Measurements from ENCODE around the gene C16orf89. TPM values are rescaled to one million over a fixed set of nuclear protein-coding genes. Genes with fewer than 3 reads are reported as not detected.

The C16orf89 gene
- total RNA-seq, 1 experiment from 2014 or later = not detected

DNA sequence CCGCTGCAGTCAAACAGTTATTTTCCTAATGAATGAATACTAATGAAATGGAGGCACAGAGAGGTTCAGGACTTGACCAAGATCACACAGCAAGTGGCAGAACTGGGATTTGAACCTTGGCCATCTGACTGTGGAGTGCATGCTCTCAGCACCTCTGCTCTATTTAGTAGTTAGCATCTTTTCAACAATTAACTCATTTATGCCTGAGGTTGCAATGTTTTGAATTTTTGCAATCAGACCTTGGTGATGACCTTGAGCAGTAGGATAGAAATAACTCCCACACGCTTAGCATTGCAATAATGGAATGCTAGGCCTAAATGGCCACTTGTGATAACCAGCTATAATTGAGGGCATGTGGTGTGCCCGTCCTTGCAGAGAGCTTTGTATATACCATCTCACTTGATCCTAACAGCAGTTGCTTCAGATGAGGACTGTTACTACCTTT is 63.0 kb downstream of the C16orf89 start:
- no peak for DNase-seq (ENCODE audit: low spot score)
- H3K4me1 ChIP-seq (ENCODE audit: insufficient read depth, low read length, poor library complexity, severe bottlenecking) = no peaks in the 10 kb centered on the region
- CTCF ChIA-PET = no interaction called here
- H3K4me3 ChIP-seq (ENCODE audit: low read depth, low read length, poor library complexity, severe bottlenecking) = no peak overlapping the region
- POLR2A ChIA-PET (ENCODE audit: low non-redundant PET) = no interaction called here
- H3K9me3 ChIP-seq (ENCODE audit: low read depth, low read length, poor library complexity, severe bottlenecking) = no peaks in the 10 kb centered on the region
- no peaks in the 10 kb centered on the region for H3K27me3 ChIP-seq (replicated peaks; ENCODE audit: insufficient read depth, low read depth, low read length, poor library complexity)
- no peaks in the 10 kb centered on the region for H3K36me3 ChIP-seq (ENCODE audit: insufficient read depth, low read length, poor library complexity, severe bottlenecking)
- TF ChIP-seq, protein P1, sequence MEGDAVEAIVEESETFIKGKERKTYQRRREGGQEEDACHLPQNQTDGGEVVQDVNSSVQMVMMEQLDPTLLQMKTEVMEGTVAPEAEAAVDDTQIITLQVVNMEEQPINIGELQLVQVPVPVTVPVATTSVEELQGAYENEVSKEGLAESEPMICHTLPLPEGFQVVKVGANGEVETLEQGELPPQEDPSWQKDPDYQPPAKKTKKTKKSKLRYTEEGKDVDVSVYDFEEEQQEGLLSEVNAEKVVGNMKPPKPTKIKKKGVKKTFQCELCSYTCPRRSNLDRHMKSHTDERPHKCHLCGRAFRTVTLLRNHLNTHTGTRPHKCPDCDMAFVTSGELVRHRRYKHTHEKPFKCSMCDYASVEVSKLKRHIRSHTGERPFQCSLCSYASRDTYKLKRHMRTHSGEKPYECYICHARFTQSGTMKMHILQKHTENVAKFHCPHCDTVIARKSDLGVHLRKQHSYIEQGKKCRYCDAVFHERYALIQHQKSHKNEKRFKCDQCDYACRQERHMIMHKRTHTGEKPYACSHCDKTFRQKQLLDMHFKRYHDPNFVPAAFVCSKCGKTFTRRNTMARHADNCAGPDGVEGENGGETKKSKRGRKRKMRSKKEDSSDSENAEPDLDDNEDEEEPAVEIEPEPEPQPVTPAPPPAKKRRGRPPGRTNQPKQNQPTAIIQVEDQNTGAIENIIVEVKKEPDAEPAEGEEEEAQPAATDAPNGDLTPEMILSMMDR (conservative IDR thresholded peaks at IDR 0.05; ENCODE audit: low read depth, low read length) = no peak
- TF ChIP-seq EZH2 (IDR thresholded peaks at IDR 0.05; ENCODE audit: borderline replicate concordance, low read depth, low read length, poor library complexity, severe bottlenecking) = no peak
- no peak overlapping the region for H3K27ac ChIP-seq (ENCODE audit: low read depth, low read length, poor library complexity, severe bottlenecking)
- intact Hi-C loops (cut with micrococcal nuclease; ENCODE audit: unreplicated experiment) = no loop called here
- BruUV-seq (replicated peaks) = no TSS peak

DNA sequence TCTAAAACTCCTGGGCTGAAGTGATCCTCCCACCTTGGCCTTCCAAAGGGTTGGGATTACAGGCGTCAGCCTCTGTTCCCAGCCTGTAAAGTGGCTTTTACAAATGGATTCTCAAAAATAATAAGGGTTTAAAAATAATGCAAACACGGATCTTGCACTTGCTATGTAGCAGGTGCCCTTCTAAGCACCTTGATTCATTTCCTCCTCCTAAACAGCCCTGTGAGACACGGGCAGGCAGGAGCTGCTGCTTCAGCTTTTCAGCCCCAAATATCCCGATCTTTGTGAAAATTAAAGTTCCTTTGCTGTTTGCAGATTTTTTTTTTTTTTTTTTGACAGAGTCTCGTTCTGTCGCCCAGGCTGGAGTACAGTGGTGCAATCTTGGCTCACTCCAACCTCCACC is 63.8 kb downstream of the C16orf89 start:
- no peak overlapping the region for H3K27ac ChIP-seq (ENCODE audit: low read depth, low read length, poor library complexity, severe bottlenecking)
- ChIA-PET CTCF (no interaction called here), POLR2A (ENCODE audit: low non-redundant PET) (no interaction called here)
- H3K4me3 ChIP-seq (ENCODE audit: low read depth, low read length, poor library complexity, severe bottlenecking) = no peak overlapping the region
- no peaks in the 10 kb centered on the region for H3K36me3 ChIP-seq (ENCODE audit: insufficient read depth, low read length, poor library complexity, severe bottlenecking)
- intact Hi-C loops (cut with micrococcal nuclease; ENCODE audit: unreplicated experiment) = no loop called here
- H3K4me1 ChIP-seq (ENCODE audit: insufficient read depth, low read length, poor library complexity, severe bottlenecking) = no peaks in the 10 kb centered on the region
- TF ChIP-seq, protein P1 (conservative IDR thresholded peaks at IDR 0.05; ENCODE audit: low read depth, low read length) = no peak
- TF ChIP-seq EZH2 (IDR thresholded peaks at IDR 0.05; ENCODE audit: borderline replicate concordance, low read depth, low read length, poor library complexity, severe bottlenecking) = no peak
- no peak for DNase-seq (ENCODE audit: low spot score)
- no TSS peak for BruUV-seq (replicated peaks)
- H3K9me3 ChIP-seq (ENCODE audit: low read depth, low read length, poor library complexity, severe bottlenecking) = no peaks in the 10 kb centered on the region
- no peaks in the 10 kb centered on the region for H3K27me3 ChIP-seq (replicated peaks; ENCODE audit: insufficient read depth, low read depth, low read length, poor library complexity)

DNA sequence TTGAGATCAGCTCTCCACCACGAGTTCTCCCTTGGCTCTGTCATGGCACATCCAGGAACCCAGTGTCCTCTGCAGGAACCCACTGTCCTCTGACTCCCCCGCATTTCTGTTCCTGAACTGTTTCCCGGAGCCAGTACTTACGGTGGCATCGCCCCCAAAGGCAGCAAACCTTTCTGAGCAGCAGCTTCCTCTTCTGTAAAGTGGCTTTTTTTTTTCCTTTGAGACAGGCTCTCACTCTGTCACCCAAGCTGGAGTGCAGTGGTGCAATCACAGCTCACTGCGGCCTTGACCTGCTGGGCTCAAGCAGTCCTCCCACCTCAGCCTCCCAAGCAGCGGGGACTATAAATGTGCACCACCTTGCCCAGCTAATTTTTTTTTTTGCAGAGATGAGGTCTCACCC is 64.2 kb downstream of the C16orf89 start:
- no TSS peak for BruUV-seq (replicated peaks)
- intact Hi-C loops (cut with micrococcal nuclease; ENCODE audit: unreplicated experiment) = no loop called here

More for the DNA sequence above, 64.2 kb downstream of the C16orf89 start:
- ChIA-PET POLR2A (ENCODE audit: low non-redundant PET) (no interaction called here), CTCF (interaction anchor here (0.7 kb wide), 1 partner anchor 22 kb away, joined by 18 read pairs; no protein-coding TSS in a partner anchor)
- no peaks in the 10 kb centered on the region for H3K9me3 ChIP-seq (ENCODE audit: low read depth, low read length, poor library complexity, severe bottlenecking)
- H3K4me3 ChIP-seq (ENCODE audit: low read depth, low read length, poor library complexity, severe bottlenecking) = no peak overlapping the region
- no peaks in the 10 kb centered on the region for H3K4me1 ChIP-seq (ENCODE audit: insufficient read depth, low read length, poor library complexity, severe bottlenecking)
- no peak for DNase-seq (ENCODE audit: low spot score)
- no peak for TF ChIP-seq EZH2 (IDR thresholded peaks at IDR 0.05; ENCODE audit: borderline replicate concordance, low read depth, low read length, poor library complexity, severe bottlenecking)
- TF ChIP-seq, protein P1 (conservative IDR thresholded peaks at IDR 0.05; ENCODE audit: low read depth, low read length) = no peak
- H3K36me3 ChIP-seq (ENCODE audit: insufficient read depth, low read length, poor library complexity, severe bottlenecking) = no peaks in the 10 kb centered on the region
- no peak overlapping the region for H3K27ac ChIP-seq (ENCODE audit: low read depth, low read length, poor library complexity, severe bottlenecking)
- no peaks in the 10 kb centered on the region for H3K27me3 ChIP-seq (replicated peaks; ENCODE audit: insufficient read depth, low read depth, low read length, poor library complexity)

Measured in A673 (cell line).